Sigmoid colon (tissue), 4 donors: ENCODE measurements around the gene FAM200A.

ENCODE experiments used
- CTCF ChIP-seq, 4 experiments: fragments of 450-650 bp in 3 of 4; fragments of 200-600 bp in 1 of 4; IDR thresholded peaks; one replicate each; pipeline ENCODE4 v1.5.1; 2016 to 2019; ENCODE audit warnings: antibody characterized with exemption in 4 of 4, mild to moderate bottlenecking in 3 of 4, moderate library complexity in 2 of 4
- EP300 ChIP-seq, 4 donors: sonication (generic); formaldehyde crosslinking; IDR thresholded peaks; one replicate each; pipeline ENCODE4 v1.6.1; 2017; ENCODE audit warnings: antibody characterized with exemption in 4 of 4
- POLR2A ChIP-seq, 2 donors: fragments of 450-650 bp; IDR thresholded peaks; one replicate each; pipeline ENCODE4 v1.6.1; 2016; ENCODE audit warnings: antibody characterized with exemption in 2 of 2, mild to moderate bottlenecking in 2 of 2, moderate library complexity in 2 of 2
- POLR2AphosphoS5 ChIP-seq, 4 donors: sonication (generic); formaldehyde crosslinking; IDR thresholded peaks; one replicate each; pipeline ENCODE4 v1.6.1; 2017; ENCODE audit warnings: antibody characterized with exemption in 4 of 4

DNA sequence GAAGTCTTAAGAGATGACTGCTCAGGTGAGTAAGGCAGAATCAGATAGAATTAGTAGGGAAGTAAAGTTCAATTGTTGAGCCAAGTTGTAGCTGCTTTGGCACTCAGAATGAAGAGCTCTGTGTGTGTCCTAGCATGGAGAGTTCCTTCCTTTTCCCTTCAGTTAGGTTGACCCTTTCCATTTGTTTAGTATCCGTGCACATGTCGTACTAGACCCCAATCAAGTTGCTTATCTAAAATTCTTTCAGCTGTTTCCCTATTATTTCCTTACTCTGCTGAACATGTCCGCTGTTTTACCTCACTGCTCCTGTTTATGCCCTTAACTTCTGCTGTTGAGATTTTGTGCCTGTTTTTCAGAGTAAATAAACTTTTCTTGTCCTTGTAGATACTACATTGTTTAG is 19.9 kb upstream of the FAM200A start:
- TF ChIP-seq CTCF (IDR thresholded peaks at IDR 0.05) (no peak), POLR2A (IDR thresholded peaks at IDR 0.05) (no peak), POLR2AphosphoS5 (IDR thresholded peaks at IDR 0.05) (no peak), EP300 (IDR thresholded peaks at IDR 0.05) (no peak)
